ENCODE results near the gene DNAJC3. TPM values are rescaled to one million over a fixed set of nuclear protein-coding genes. Genes with fewer than 3 reads are reported as not detected.

The DNAJC3 gene
- polyA plus RNA-seq, 1 donor (not counting 4 experiments of a cell fraction or from before 2014, with no cell fraction given), result 23.8 TPM

DNA sequence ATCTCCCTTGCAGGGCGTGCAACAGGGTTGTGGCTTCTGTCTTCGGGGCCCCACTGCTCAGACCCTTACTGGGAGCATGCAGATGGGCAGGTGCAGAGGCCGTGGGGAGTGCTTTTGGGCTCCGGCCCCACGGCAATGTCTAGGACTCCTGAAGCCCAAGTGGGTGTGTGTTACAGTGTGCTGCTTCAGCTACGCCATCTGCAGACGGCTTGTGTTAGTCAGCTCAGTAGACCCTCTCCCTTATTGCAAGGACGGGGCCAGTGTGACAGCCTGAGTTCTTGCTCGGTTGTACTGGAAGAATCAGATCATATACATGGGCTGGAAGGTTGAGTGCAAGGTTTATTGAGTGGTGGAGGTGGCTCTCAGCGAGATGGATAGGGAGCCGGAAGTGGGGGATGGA is 39.3 kb downstream of the DNAJC3 start:
- dilution Hi-C loops (cut with MboI; ENCODE audit: extremely low pct_ligation_motif_present, low sequenced_read_pairs), result no loop called here
- Histone ChIP-seq H3K4me3 (ENCODE audit: control insufficient read depth in 2 of 3, extremely low read depth in 1 of 3, insufficient read depth in 2 of 3, low read depth in 1 of 3, low read length in 3 of 3) (no peak overlapping the region), H3K9ac (ENCODE audit: control insufficient read depth, extremely low read depth, insufficient read depth, low read length) (no peak overlapping the region), H3K9me1 (ENCODE audit: control insufficient read depth, extremely low read depth, insufficient read depth, low read length) (no peaks in the 10 kb centered on the region), H3K79me2 (ENCODE audit: control insufficient read depth, insufficient read depth, low read length) (peaks cover 18% of the 10 kb centered on the region), H3K9me3 (ENCODE audit: control insufficient read depth, low read depth, low read length) (no peaks in the 10 kb centered on the region), H2AFZ (ENCODE audit: control insufficient read depth, low read length) (no peak overlapping the region), H3K27ac (ENCODE audit: control insufficient read depth, insufficient read depth, low read length) (no peak overlapping the region), H3K4me2 (ENCODE audit: control insufficient read depth, extremely low read depth, insufficient read depth, low read depth, low read length) (no peak overlapping the region), H4K20me1 (ENCODE audit: control insufficient read depth, extremely low read depth, insufficient read depth, low read length) (no peaks in the 10 kb centered on the region), H3K36me3 (ENCODE audit: control insufficient read depth in 2 of 2, extremely low read depth in 1 of 2, insufficient read depth in 2 of 2, low read length in 2 of 2) (peaks cover 0 to 2% of the 10 kb centered on the region in 2 experiments), H3K27me3 (ENCODE audit: control insufficient read depth, extremely low read depth, insufficient read depth, low read length) (no peaks in the 10 kb centered on the region), H3K4me1 (ENCODE audit: control insufficient read depth, extremely low read depth, insufficient read depth, low read length) (peaks cover 6% of the 10 kb centered on the region)
- FAIRE-seq (no peak), DNase-seq (ENCODE audit: low read depth, low spot score) (no peak)
- TF ChIP-seq, protein P1, sequence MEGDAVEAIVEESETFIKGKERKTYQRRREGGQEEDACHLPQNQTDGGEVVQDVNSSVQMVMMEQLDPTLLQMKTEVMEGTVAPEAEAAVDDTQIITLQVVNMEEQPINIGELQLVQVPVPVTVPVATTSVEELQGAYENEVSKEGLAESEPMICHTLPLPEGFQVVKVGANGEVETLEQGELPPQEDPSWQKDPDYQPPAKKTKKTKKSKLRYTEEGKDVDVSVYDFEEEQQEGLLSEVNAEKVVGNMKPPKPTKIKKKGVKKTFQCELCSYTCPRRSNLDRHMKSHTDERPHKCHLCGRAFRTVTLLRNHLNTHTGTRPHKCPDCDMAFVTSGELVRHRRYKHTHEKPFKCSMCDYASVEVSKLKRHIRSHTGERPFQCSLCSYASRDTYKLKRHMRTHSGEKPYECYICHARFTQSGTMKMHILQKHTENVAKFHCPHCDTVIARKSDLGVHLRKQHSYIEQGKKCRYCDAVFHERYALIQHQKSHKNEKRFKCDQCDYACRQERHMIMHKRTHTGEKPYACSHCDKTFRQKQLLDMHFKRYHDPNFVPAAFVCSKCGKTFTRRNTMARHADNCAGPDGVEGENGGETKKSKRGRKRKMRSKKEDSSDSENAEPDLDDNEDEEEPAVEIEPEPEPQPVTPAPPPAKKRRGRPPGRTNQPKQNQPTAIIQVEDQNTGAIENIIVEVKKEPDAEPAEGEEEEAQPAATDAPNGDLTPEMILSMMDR (optimal IDR thresholded peaks at IDR 0.05 in 1 of 3, IDR thresholded peaks at IDR 0.05 in 1 of 3, conservative IDR thresholded peaks at IDR 0.05 in 1 of 3; ENCODE audit: extremely low read depth in 1 of 3, insufficient read depth in 2 of 3, low read length in 3 of 3), result no peak
- TF ChIP-seq EZH2 (IDR thresholded peaks at IDR 0.05; ENCODE audit: low read length), result no peak

DNA sequence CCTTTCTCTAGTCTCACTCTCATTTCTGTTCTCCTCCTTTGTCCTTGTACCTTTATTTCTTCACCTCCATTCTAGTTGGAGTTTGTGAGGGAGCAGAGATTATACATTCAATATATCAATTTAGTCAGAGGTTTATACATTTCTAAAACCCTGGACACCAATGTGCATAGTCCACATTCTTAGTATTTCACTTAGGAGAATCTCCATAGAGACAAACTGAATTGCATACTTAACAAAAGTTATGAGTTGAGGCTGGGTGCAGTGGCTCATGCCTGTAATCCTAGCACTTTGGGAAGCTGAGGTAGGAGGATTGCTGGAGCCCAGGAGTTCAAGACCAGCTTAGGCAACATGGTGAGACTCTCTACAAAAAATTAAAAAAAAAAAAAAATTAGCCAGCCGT is 45.3 kb downstream of the DNAJC3 start:
- Histone ChIP-seq H3K36me3 (ENCODE audit: control insufficient read depth in 2 of 2, extremely low read depth in 1 of 2, insufficient read depth in 2 of 2, low read length in 2 of 2) (peaks cover 2 to 4% of the 10 kb centered on the region in 2 experiments), H3K79me2 (ENCODE audit: control insufficient read depth, insufficient read depth, low read length) (peaks cover 18% of the 10 kb centered on the region), H3K9me3 (ENCODE audit: control insufficient read depth, low read depth, low read length) (no peaks in the 10 kb centered on the region), H2AFZ (ENCODE audit: control insufficient read depth, low read length) (no peak overlapping the region), H4K20me1 (ENCODE audit: control insufficient read depth, extremely low read depth, insufficient read depth, low read length) (no peaks in the 10 kb centered on the region), H3K4me2 (ENCODE audit: control insufficient read depth, extremely low read depth, insufficient read depth, low read depth, low read length) (no peak overlapping the region), H3K27ac (ENCODE audit: control insufficient read depth, insufficient read depth, low read length) (no peak overlapping the region), H3K27me3 (ENCODE audit: control insufficient read depth, extremely low read depth, insufficient read depth, low read length) (no peaks in the 10 kb centered on the region), H3K4me1 (ENCODE audit: control insufficient read depth, extremely low read depth, insufficient read depth, low read length) (no peaks in the 10 kb centered on the region), H3K9ac (ENCODE audit: control insufficient read depth, extremely low read depth, insufficient read depth, low read length) (no peak overlapping the region), H3K4me3 (ENCODE audit: control insufficient read depth in 2 of 3, extremely low read depth in 1 of 3, insufficient read depth in 2 of 3, low read depth in 1 of 3, low read length in 3 of 3) (no peak overlapping the region), H3K9me1 (ENCODE audit: control insufficient read depth, extremely low read depth, insufficient read depth, low read length) (no peaks in the 10 kb centered on the region)
- dilution Hi-C loops (cut with MboI; ENCODE audit: extremely low pct_ligation_motif_present, low sequenced_read_pairs), result no loop called here
- no peak for TF ChIP-seq EZH2 (IDR thresholded peaks at IDR 0.05; ENCODE audit: low read length)
- TF ChIP-seq, protein P1 (optimal IDR thresholded peaks at IDR 0.05 in 1 of 3, IDR thresholded peaks at IDR 0.05 in 1 of 3, conservative IDR thresholded peaks at IDR 0.05 in 1 of 3; ENCODE audit: extremely low read depth in 1 of 3, insufficient read depth in 2 of 3, low read length in 3 of 3), result no peak
- DNase-seq (ENCODE audit: low read depth, low spot score) (no peak), FAIRE-seq (no peak)
